Lung (tissue), 16 donors: ENCODE data around the gene MLF2. TPM values are rescaled to one million over a fixed set of nuclear protein-coding genes. Genes with fewer than 3 reads are reported as not detected.

Experiments used
- ATAC-seq: fragments of 200-7000 bp; cut with Tn5 transposase; one replicate; pipeline ENCODE4 v1.9.1; 2020; ENCODE audit warnings: moderate number of reproducible peaks; ENCODE audit not compliant: insufficient read depth, low FRiP score
- DNase-seq, 3 donors: peaks; one replicate each; pipeline ENCODE4 v3.0.0-alpha.2; 2013 to 2017
- H3K27ac ChIP-seq, 2 donors: one replicate each; pipeline ENCODE4 v1.5.1; 2013; ENCODE audit warnings: mild to moderate bottlenecking in 2 of 2, moderate library complexity in 2 of 2, control low read depth in 1 of 2, inconsistent platforms in 1 of 2, low read depth in 1 of 2, low read length in 1 of 2
- H3K27me3 ChIP-seq, 3 donors: one replicate each; pipeline ENCODE4 v1.5.1; 2013; ENCODE audit warnings: low read length in 2 of 3; ENCODE audit not compliant: control insufficient read depth in 3 of 3, insufficient read depth in 3 of 3
- H3K36me3 ChIP-seq, 4 donors: one replicate each; pipeline ENCODE4 v1.5.1; 2013; ENCODE audit warnings: low read length in 4 of 4, mild to moderate bottlenecking in 1 of 4, moderate library complexity in 1 of 4; ENCODE audit not compliant: control insufficient read depth in 4 of 4, insufficient read depth in 4 of 4
- H3K4me1 ChIP-seq, 5 donors: one replicate each; pipeline ENCODE4 v1.5.1; 2013; ENCODE audit warnings: low read length in 5 of 5, mild to moderate bottlenecking in 2 of 5, moderate library complexity in 1 of 5; ENCODE audit not compliant: control insufficient read depth in 5 of 5, insufficient read depth in 5 of 5
- H3K4me3 ChIP-seq: one replicate; pipeline ENCODE4 v1.5.1; 2013; ENCODE audit warnings: mild to moderate bottlenecking, control low read depth, moderate library complexity
- H3K9ac ChIP-seq, 2 donors: one replicate each; pipeline ENCODE4 v1.5.1; 2013; ENCODE audit warnings: low read length in 2 of 2, control low read depth in 1 of 2; ENCODE audit not compliant: insufficient read depth in 1 of 2
- H3K9me3 ChIP-seq, 4 donors: one replicate each; pipeline ENCODE4 v1.5.1; 2013; ENCODE audit warnings: low read length in 3 of 4, mild to moderate bottlenecking in 1 of 4, moderate library complexity in 1 of 4; ENCODE audit not compliant: control insufficient read depth in 4 of 4, insufficient read depth in 3 of 4
- WGBS, 2 donors: extraction: QIAGEN DNeasy Blood & Tissue Kit; methylation state at CpG; one replicate each; pipeline ENCODE4 v1.1.7; 2013; 5-methylcytosine and 5-hydroxymethylcytosine counted together
- long read RNA-seq, 5 donors: transcript quantifications; one replicate each; lab custom pipeline, GENCODE V29; 2026
- polyA plus RNA-seq, 2 donors: library from polyadenylated mRNA; stranded (reverse); fragments of 200-250 nt; gene quantifications; one replicate each; pipeline ENCODE4 v1.2.1, GENCODE V29; 2013
- total RNA-seq, 2 donors: library from RNA; depleted of rRNA in 1 of 2; stranded (reverse); fragments of >200 nt in 1 of 2; gene quantifications; one replicate each; pipeline ENCODE4 v1.2.1, GENCODE V29; 2014 to 2021
- TF ChIP-seq, protein P1 (sequence below): IDR thresholded peaks from 2 replicates; pipeline ENCODE4 v1.5.1; 2012; ENCODE audit warnings: mild to moderate bottlenecking; ENCODE audit errors: control extremely low read depth, extremely low read depth
- donor health status: control.
- donor health status: control.
- donor health status: Bipolar disorder and iron deficiency.
- donor health status: healthy.
- donor health status: DM: yes; HTN: yes; CAD: no.

Gene MLF2
- total RNA-seq (100 to 1,000 TPM in 1 of 2 donors, 10 to 100 TPM in 1; 95.9 to 160 TPM), polyA plus RNA-seq (100 to 1,000 TPM; 169 to 171 TPM)
- long read RNA-seq, donor 1, transcript MLF2-201 (9 exons, 1,969 nt): major isoform, 110 of 1,646 reads
- long read RNA-seq, donor 1, partial matches to known transcripts: 1,484 of 1,646 reads
- long read RNA-seq, donor 1, other reads (novel, unspliced or antisense): 51 of 1,646 reads
- long read RNA-seq, donor 2, transcript MLF2-201 (9 exons, 1,969 nt): major isoform, 31 of 36 reads
- long read RNA-seq, donor 2, partial matches to known transcripts: 0 of 36 reads
- long read RNA-seq, donor 2, other reads (novel, unspliced or antisense): 5 of 36 reads
- long read RNA-seq, donor 3, transcript MLF2-201 (9 exons, 1,969 nt): major isoform, 35 of 1,064 reads
- long read RNA-seq, donor 3, partial matches to known transcripts: 982 of 1,064 reads
- long read RNA-seq, donor 3, other reads (novel, unspliced or antisense): 47 of 1,064 reads
- long read RNA-seq, donor 4, transcript MLF2-201 (9 exons, 1,969 nt): major isoform, 21 of 1,253 reads
- long read RNA-seq, donor 4, partial matches to known transcripts: 1,181 of 1,253 reads
- long read RNA-seq, donor 4, other reads (novel, unspliced or antisense): 50 of 1,253 reads
- long read RNA-seq, donor 5, transcript MLF2-201 (9 exons, 1,969 nt): major isoform, 103 of 821 reads
- long read RNA-seq, donor 5, partial matches to known transcripts: 655 of 821 reads
- long read RNA-seq, donor 5, other reads (novel, unspliced or antisense): 62 of 821 reads

DNA sequence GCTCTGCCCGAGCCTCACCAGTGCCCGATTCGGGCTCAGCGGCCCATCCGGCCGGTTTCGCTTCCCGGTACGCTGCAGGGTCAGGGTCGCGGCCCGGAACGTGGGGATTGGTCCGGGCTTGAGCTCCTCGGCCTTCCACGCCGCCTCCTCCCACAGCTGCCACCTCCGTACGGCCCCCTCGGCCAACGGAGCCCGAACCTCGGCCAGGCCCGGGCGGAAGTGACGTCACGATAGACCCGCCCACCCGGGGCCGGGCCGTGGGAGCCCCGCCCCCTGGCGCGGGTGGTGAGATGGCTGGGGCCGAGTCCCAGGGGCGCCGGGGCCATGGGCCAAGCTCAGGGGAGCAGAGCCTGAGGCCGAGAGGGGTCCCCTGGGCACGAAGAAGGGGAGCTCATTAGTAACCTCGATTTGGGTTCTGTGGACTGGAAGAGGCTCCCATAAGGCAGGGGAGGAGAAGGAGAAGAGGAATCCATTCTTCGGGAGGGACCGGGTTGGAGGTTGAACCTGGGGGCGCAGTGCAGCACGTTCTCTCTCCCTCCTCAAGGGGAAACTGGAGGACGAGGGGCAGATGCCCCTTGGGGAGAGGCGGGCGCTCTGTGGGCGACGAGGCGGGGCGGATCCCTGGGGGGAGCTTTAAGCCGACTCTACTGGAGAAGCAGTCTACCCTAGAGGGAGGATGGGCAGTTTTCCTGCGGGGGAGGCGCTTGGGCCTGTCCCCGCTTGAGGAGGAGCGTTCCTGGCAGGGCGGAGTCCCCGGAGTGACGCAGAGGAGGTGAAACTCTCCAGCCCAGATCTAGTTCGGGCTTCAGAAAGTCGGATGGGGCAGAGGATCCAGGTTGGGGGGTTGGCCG is at the start of gene MLF2:
Gene MLF2 (minus strand): TSS at position 221 of the 851 bp plus-strand sequence. CDS start 807 bp downstream, outside the sequence.
- ATAC-seq: peak; percentile 95
- H3K4me3 ChIP-seq: peak within 1 kb of the TSS; percentile 80
- 0 to 1% methylated on average over 59 to 62 of the region's 62 CpGs for WGBS, 2 donors
- H3K4me1 ChIP-seq: peaks cover 0 to 23% (median 13%) of the 10 kb centered on the region in 5 donors
- H3K9me3 ChIP-seq: no peaks in the 10 kb centered on the region
- peak within 1 kb of the TSS; percentile 84 to 99 for H3K9ac ChIP-seq
- DNase-seq: peak; percentile 100
- H3K27me3 ChIP-seq: no peaks in the 10 kb centered on the region
- TF ChIP-seq, protein P1, sequence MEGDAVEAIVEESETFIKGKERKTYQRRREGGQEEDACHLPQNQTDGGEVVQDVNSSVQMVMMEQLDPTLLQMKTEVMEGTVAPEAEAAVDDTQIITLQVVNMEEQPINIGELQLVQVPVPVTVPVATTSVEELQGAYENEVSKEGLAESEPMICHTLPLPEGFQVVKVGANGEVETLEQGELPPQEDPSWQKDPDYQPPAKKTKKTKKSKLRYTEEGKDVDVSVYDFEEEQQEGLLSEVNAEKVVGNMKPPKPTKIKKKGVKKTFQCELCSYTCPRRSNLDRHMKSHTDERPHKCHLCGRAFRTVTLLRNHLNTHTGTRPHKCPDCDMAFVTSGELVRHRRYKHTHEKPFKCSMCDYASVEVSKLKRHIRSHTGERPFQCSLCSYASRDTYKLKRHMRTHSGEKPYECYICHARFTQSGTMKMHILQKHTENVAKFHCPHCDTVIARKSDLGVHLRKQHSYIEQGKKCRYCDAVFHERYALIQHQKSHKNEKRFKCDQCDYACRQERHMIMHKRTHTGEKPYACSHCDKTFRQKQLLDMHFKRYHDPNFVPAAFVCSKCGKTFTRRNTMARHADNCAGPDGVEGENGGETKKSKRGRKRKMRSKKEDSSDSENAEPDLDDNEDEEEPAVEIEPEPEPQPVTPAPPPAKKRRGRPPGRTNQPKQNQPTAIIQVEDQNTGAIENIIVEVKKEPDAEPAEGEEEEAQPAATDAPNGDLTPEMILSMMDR: peak; percentile 98
- peaks cover 6 to 33% (median 27%) of the 10 kb centered on the region in 4 donors for H3K36me3 ChIP-seq
- H3K27ac ChIP-seq: peak within 1 kb of the TSS; percentile 98 to 99

DNA sequence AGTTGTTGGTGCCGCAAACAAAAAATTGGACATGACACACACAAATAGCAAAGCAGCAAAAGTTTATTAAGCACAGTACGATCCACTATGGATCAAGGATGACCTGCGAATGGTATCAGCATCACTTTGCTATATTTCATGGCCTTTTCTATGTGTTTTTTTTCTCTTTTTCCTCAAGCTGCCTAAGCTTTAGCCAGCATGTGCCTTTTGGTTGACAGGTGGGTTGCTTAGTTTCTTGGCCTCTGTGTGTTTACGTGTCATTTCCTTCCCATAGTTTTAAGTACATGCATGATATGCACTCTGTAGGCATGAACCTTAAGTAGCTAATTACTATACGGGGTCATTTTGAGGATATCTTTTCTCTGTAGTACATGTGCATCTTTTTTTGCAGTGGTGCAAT is 46.2 kb upstream of the MLF2 start:
- Histone ChIP-seq H3K27me3 (no peaks in the 10 kb centered on the region), H3K4me1 (no peaks in the 10 kb centered on the region), H3K36me3 (peaks cover 0 to 31% (median 13%) of the 10 kb centered on the region in 4 donors), H3K9ac (no peak overlapping the region), H3K9me3 (no peaks in the 10 kb centered on the region), H3K27ac (no peak overlapping the region), H3K4me3 (no peak overlapping the region)
- ATAC-seq (no peak), DNase-seq (no peak)
- 88 to 89% methylated on average over 5 of the region's 5 CpGs for WGBS, 2 donors
- TF ChIP-seq, protein P1: no peak

DNA sequence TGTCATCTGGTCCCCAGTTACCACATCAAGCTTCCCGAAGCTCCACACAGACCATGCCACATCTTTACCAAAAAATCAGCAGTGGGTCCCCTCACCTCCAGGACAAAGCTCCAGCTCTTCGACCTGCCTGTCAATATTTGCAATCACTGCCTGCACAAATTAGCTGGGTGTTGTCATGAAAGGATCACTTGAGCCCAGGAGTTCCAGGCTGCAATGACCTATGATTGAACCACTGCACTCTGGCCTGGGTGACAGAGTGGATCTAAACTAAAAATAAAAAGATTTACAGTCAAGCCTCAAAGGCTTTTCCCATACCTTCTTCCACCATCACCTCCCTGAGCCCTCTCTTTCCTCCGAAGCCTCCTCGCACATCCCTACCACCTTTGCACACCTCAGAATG is 43.6 kb upstream of the MLF2 start:
- Histone ChIP-seq H3K4me1 (peaks cover 0 to 19% (median 9%) of the 10 kb centered on the region in 5 donors), H3K4me3 (no peak overlapping the region), H3K9ac (no peak overlapping the region), H3K36me3 (peaks cover 0 to 23% (median 9%) of the 10 kb centered on the region in 4 donors), H3K27me3 (no peaks in the 10 kb centered on the region), H3K9me3 (no peaks in the 10 kb centered on the region), H3K27ac (no peak overlapping the region)
- TF ChIP-seq, protein P1: no peak
- ATAC-seq (no peak), DNase-seq (no peak)
- WGBS, 2 donors: 92 to 95% methylated on average over 4 of the region's 4 CpGs
